Activated CD4-positive, alpha-beta T cell treated with anti-CD3 and anti-CD28 coated beads for 1 hour (primary cell): Measurements from ENCODE around the gene ZFYVE28.

Source experiments
- DNase-seq: peaks from one replicate; pipeline ENCODE4 v3.0.0-alpha.2; 2020

ZFYVE28 gene

DNA sequence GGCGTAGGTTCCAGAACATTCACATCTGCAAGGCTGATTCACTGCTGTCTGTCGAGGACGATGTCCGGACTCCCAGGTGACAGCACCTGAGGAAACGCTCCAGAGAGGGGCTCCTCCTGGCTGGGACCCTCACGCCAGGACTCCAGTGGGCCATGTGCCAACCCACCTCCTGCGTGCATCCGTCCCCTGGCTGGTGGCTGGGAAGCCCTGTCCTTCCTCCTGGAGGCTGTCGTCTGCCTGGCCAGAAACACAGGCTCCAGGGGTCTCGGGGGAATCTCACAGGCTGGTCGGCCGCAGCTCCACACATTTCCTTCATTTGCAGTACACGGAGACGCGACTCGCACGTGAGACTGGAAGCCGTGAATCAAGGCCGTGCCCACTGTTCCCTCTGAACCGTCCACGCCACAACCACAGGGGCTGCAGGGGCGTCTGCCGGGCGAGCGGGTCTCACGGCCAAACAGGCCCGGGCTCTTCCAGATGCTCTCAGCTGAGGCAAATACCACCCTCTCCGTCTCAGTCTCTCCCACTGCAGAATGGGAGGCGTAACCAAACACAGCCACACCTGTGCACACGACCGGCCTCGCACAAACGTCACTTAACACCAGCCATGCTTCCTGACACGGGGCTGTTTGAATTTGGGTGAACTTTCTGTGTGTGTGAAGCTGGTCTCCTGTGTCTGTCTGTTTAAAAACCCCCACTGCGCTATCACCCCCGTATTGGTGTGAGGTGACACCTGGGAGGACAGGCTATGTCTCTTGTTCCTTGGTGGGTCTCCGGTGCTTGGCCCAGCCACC lies 117.8 kb downstream of the ZFYVE28 start:
- DNase-seq, result no peak

DNA sequence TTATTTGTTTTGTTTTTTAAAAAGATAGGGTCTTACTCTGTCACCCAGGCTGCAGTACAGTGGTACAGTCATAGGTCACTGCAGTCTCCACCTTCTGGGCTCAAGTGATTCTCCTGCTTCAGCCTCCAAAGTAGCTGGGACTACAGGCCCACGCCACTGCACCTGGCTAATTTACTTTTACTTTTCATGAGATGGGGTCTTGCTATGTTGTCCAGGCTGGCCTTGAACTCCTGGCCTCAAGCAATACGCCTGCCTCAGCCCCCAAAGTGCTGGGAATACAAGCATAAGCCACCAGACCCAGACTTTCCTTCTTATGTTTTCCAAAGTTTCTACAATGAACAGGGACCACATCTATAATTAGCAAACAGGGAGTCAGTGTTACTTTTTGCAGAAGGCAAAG lies 118.7 kb downstream of the ZFYVE28 start:
- no peak for DNase-seq

DNA sequence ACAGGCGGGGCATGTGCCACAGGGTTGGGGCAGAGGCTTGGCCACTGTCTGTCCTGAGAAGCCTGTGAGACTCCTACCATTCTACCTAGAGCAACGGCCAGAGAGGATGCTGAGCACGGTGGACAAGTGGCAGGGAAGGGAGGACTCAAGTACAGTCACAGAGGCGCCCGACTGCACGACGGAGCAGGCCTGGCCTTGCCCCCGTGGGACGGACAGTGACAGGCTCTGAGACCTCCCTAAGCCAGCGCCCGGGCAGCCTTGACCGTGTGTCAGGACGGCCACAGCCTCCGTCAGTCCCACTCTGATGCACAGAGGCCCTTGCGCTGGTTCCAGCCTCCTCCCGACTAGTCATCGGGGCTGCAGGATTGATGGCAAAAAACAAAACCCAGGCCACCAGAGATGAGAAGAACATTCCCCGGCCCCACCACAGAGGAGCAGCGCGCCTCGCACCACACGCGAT lies 119.9 kb downstream of the ZFYVE28 start:
- no peak for DNase-seq

DNA sequence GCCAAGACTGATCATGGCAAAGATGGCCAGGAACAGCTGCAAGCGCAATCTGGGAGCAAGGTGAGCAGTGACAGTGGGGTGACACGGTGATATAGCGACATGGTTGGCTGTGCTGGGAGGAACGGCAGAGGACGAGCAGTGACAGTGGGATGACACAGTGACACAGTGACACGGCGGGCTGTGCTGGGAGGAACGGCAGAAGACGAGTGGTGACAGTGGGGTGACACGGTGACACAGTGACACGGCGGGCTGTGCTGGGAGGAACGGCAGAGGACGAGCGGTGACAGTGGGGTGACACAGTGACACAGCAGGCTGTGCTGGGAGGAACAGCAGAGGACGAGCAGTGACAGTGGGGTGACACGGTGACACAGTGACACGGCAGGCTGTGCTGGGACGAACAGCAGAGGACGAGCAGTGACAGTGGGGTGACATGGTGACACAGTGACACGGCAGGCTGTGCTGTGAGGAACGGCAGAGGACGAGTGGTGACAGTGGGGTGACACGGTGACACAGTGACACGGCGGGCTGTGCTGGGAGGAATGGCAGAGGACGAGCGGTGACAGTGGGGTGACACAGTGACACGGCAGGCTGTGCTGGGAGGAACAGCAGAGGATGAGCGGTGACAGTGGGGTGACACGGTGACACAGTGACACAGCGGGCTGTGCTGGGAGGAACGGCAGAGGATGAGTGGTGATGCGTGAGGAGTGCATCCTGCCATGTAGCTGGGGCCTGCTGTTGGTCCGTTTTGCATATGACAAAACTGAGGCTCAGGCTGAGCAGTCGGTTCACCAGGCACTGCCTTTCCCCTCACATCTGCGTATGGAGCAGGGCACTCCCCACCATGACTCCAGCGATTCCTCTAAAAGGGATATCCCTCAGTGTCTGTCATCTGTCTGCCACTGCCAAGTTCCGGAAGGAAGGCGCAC lies 120.6 kb downstream of the ZFYVE28 start:
- DNase-seq, result no peak

DNA sequence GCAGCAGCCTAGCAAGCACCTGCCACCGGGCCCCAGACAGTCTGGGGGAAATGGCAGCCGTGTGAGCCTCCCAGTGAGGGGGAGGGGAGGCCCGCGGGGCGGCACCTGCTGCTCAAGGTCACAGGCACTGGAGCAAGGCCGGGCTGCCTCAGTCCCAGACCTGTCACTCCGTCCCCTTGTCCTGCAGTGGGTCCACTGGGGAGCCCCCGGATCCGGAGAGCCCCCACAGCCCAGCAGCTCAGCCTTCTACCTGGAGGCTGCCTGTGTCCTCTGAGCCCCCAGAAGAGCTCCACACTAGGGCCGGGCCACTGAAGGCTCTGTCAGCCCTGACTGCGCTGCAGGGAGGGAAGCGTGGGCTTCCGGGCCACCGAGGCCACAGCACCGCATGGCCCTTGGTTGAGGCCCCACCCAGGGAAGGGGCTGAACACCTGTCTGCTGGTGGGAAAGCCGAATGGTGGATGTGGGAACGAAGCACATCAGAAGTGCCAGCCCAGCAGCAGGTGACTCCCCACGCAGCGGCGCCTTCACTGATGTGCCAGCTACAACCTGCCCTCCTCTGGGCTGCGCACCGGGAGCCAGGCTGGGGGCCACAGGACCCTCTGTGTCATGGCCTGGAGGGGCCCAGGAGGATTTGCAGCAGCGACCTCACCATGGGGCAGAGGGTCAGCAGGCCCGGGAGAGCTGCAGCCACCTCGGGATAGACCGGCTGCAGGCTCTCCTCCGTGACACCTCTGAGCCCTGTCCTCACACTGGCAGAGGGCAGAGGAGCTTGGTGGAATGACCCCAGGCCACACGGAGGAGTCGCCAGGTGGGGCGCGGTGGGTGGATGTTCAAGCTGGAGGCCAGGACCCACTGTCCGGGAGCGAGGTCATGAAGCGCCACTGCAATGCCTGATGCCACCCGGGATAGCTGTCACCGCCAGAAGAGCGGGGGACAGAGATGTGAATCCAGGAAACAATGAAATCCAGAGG lies 121.5 kb downstream of the ZFYVE28 start:
- no peak for DNase-seq

DNA sequence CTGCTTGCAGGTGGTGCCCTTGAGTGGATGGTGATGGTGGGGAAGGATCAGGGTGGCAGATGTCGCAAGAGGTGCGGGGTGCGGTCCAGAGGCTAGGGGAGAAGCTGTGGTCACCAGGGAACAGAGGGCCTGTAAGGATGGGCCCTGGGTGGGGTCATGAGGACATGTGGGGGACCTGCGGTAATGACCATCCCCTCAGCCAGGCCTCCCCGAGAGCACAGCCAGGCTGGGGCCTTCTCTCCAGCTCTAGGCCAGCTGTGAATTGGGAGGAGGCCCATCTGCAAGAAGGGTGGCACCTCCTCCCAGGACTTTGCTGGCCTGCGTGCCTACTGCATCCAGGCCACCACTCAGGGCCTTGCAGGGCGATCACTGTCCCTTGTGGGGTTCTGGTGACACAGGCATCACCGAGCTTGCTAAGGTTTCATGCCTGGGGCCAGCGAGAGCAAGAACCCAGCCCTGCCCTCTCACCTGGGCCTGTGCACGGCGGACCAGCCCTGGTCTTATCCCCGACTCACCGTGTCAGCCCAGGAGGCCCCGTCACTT lies 122.5 kb downstream of the ZFYVE28 start:
- DNase-seq, result no peak

DNA sequence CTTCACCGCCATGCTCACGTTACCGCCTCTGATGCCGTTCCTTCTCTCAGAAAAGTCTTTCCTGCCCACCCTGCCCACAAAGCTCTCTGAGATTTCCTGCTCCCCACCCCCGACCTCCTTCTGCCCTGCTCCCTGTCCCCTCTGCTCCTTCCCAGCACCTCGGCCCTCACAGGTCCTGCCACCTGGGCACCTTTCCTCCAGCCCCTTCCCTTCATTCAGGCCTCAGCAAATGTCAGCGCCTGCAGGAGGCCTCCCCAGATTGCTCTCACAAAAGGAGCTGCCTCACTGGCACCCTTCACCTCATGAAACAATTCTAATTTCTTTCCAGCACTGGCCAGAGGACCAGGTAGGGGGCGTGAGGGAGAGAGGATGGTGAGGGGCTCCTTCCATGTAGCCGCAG lies 122.9 kb downstream of the ZFYVE28 start:
- DNase-seq, result no peak

DNA sequence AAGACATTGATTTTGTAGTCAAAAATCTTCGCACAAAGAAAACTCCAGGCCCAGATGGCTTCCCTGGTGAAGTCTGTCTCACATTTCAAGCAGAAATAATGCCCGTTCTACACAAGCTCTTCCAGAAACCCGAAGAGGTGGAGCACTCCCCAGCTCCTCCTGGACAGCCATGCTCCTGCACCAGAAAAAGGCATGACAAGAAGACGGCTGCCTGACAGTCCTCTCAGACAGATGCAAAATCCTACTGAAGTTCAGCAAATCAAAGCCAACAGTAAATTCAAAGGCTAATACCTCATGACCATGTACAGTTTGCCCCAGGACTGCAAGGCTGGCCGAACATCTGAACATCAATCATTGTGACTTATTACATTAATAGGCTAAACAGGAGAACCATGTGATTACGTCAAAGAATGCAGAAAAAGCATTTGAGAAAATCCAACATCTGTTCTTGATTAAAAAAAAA lies 125.8 kb downstream of the ZFYVE28 start:
- no peak for DNase-seq

DNA sequence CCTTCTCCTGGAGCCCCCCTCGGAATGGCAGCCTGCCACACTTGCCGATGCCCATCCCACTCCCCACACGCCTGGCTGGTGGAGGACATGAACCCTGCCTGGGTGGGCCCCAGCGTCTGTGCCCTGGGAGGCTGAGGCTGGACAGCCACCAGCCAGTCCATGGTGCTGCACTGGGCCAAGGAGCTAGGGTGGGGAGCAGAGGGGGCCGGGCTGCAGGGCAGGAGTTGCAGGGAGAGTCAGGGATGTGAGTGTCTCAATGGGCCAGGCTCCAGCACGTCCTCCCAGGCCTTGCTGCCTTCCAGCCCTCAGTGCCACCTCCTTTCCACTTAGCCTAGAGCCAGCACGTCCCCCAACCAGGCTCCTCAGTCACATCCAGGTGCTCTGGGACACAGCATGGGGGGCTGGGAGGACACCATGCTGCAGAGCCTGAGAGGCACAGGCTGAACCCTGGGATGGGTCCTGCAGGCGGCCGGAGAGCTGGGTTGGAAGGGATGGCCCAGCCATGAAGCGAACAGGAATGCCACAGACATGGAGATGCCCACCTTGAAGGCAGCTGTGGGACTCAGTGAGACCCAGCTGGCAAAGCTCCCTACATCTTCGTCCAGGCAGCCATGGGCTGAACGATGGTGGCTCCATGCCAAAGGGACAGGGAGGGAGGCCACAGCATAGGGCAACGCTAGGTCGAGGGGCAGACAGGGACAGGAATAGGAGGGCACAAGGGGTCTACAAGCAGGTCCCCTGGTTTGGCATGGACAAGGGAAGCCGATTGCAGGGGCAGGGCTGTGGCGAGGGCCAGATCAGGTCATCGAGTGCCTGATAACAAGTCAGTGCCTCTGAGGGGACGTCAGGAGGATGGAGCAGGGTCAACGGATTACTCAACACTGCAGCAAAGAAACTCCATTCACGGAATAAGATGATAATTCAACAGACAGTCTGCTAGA lies 126.5 kb downstream of the ZFYVE28 start:
- DNase-seq, result no peak

DNA sequence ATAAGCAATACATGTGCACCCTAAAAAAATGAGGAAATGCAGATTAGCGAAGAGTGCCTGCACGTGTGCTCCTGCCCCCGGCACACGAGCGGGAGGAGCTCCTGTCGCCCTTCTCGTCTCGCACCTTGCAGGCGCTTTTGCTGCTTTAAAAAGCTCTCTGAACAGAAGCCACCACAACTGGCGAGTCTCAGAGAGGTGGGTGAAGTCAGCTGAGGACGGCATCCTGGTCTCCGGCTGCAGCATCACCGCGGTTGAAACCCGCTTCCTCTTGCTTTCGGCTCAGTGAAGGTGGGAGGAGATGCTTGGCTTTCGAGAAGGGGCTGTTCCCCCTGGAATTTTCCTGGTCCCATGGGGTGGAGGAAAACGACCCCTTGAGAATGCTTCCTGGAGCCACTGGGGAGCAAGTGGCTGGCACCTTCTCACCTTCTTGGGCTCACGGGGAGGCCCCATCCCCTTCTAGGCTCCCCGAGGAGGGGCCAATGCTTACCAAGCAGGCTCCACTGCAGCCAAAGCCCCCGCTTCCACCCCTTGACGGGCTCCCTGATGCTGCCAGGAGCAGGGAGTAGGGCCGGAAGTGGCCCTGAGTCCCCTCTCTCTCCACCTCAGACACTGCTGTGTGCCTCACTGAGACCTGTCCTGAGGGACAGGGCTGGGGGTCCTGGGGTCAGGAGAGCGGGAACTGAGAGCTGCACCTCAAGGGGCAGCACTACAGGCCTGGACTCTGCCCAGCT lies 127.3 kb downstream of the ZFYVE28 start:
- peak; percentile 40 for DNase-seq

DNA sequence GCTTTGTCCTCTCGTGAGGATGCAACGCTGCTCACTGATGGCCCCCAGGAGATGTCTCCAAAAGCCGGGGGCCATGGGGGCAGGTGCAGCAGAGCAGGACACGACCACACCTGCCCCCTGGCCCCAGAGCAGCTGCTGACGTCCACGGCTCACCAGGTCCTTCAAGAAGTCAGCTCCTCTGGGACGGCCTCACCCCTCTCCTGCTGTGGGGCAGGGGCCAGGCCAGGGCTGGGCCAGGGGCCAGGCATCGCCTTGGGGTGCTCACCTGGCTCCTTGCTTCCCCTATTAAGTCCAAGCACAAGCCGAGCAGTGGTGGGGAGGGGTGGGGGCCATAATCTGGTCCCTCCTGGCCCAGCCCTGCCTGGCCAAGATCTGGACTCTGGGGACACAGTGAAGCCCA lies 128.0 kb downstream of the ZFYVE28 start:
- DNase-seq, result no peak

DNA sequence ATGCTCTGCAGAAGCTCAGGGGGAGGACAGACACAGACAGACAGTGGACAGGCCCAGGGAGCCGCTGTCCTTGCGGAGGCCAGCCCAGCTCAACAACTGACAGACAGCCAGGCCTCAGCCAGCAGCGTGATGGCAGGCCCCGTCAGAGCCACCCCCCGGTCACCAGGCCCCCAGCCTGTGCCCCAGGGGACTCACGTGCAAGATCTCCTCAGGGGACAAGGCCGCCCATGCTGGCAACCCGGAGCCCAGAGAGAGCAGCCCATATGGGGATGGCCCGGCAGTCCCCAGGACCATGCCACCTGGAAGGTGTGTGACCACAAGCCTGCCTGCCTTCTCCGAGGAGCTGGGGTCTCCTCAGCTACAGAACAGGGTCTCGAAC lies 128.5 kb downstream of the ZFYVE28 start:
- peak; percentile 6 for DNase-seq

DNA sequence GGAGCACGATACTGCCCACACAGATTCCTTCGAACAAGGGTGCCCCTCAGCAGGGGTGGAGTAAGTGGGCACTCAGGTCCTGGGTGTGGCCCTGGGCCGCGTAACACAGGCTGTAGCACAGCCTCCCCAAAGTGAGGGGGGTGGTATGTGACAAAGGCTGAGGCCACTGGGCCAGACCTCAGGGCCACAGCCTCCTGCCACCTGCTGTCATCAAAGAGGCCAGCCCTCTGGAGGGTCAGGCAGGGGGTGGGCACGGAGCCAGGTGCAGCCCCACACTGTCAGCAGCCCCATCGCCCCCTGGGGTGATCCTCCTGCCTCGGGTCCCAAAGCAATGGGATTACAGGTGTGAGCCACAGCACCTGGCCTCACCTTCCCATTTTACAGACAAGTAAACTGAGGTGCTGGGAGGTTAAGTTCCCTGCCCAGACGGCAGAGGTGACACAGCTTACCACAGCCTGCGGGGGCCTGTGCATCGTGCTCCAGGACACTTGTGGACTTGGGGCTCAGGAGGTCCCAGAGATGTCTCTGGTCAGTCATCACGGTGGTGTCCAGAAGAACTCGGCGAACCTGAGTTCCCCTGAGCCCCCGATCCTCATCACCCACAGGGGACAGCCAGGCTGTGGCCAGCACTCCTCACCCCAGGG lies 129.0 kb downstream of the ZFYVE28 start:
- peak; percentile 6 for DNase-seq

DNA sequence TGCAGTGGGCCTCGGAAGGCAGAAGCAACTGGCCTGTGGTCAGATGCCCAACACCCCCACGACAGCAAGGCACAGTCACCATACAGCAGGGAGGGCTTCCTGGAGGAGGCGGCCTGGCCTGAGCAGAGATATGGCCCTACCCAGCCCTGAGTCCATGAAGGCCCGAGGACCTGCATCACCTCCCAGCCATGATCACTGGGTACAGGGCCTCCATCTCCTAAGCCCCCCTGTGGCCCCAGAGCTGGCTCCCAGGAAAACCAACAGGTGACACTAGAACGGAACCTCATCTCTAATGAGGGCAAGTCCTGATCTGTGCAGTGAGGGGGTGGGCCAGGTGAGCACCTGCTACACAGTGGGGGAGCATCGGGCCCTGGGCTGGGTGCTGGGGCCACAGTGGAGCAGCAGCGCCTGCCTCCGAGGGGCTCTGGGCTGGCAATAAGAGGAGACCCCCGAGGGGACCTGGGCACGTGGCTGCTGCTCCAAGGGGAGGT lies 130.3 kb downstream of the ZFYVE28 start:
- no peak for DNase-seq

DNA sequence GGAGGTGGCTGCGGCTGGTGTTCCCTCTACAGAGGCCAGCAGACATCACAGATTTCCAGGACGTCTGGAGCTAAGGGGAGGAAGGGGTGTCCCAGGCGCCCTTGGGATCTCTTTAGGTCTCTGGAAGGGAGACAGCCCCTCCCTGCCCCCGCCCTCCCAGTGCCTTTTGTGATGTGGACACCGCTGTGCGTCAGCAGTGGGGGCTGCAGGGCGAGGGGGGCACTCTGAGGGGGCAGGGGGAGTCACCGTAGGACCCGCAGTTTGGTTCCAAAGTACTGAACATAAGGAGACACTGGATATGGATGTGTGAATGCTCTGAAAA lies 130.9 kb downstream of the ZFYVE28 start:
- no peak for DNase-seq

DNA sequence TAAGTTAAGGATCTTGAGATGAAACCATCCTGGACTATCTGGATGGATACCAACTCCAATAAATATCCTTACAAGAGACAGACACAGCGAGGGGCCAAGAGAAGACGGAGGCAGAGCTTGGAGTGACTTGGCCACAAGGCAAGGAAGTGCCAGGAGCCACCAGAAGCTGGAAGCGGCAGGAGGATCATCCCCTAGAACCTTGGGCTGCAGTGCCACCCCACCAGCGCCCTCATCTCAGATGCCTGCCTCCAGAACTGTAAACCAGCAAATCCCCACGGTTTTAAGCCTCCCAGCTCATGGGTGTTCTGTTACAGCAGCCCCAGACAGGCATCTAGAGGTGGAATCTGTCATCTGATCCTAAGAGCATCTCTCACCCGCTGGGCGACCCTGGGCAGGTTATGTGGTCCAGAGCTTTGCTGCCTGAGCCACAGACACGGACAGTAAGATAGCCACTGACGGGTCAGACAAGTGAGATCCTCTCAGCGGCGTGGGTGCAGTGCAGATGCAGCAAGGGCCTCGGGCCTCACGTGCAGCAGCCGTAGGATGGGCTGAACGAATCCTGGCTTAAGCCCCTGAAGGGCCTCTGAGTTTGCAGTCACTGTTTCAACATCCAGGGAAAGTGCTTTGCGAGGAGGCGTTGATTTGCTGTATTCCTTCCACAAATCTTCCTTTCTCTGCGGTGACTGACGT lies 131.4 kb downstream of the ZFYVE28 start:
- DNase-seq, result no peak

DNA sequence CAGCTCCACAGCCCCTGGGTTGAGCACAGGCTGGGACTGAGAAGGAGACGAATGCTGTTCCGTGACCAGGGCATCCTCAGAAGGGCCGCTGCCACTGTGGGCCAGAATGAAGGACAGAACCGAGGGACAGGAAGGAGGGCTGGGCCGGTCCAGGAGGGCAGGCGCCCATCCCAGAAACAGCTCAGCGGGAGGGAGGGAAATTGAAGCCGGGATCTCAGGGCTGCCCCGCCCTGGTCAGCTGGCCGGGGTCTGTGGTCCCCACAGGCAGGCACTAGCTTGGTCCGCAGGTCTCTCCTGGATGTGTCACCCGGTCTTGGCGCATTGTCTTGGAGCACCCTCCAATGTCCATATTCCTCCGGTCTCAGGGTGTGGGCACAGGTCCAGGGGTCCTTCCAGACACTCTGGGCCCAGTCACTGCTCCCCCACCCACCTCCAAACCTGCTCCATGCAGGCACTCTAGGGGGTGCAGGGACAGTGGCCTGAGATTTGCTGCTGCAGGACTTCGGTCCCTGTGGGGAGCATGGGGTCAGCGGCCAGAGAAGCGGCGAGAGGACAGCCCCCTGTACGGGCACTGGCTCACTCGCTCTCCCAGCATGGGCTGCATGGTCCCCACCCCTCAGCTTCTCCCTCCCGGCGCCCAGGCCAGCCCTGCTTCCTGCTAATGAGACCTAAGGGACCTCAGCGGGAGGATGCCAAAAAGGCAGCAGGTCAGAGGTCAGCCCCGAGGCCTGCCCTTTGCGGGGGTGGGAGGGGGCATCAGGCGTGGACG lies 132.6 kb downstream of the ZFYVE28 start:
- no peak for DNase-seq

DNA sequence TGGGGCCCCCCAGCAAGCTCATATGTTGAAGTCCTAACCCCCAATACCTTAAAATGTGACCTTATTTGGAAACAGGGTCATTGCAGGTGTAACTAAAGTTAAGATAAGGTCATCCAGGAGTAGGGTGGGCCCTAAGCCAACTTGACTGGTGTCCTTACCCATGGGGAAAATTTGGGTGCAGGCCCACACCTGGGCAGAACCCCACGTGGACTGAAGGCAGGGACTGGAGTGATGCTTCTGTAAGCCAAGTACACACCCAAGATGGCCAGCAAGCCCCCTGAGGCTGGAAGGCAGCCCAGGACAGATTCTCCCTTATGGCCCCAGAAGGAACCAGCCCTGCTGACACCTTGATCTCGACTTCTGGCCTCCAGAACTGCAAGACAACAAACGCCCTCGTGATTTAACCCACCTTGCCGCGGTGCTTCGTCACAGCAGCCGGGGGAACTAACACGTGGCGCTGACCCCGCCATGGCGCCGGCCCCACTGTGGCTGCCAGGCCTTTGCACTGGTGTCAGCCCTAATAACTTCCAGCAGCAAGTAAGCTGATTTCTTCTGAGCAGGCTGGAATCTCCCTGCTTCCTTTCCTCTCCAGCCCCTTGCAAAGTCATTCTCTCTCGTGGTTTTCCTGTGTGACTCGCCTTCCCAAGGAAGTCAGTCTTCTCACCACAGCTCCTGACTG lies 133.4 kb downstream of the ZFYVE28 start:
- no peak for DNase-seq
